Vagina (tissue), 2 donors: ENCODE data around the gene ZNF804B. TPM values are rescaled to one million over a fixed set of nuclear protein-coding genes. Genes with fewer than 3 reads are reported as not detected.

Source experiments
- DNase-seq, 2 donors: peaks; one replicate each; pipeline ENCODE4 v3.0.0-alpha.2; 2017; ENCODE audit errors: extremely low spot score in 2 of 2
- H3K27ac ChIP-seq: fragments of 200-600 bp; sonication (generic); one replicate; pipeline ENCODE4 v1.5.1; 2019
- H3K27me3 ChIP-seq: fragments of 200-600 bp; sonication (generic); one replicate; pipeline ENCODE4 v1.5.1; 2019
- H3K36me3 ChIP-seq, 2 donors: fragments of 200-600 bp; sonication (generic); one replicate each; pipeline ENCODE4 v1.5.1; 2017 to 2019
- H3K4me1 ChIP-seq: fragments of 200-600 bp; sonication (generic); one replicate; pipeline ENCODE4 v1.5.1; 2019
- H3K4me3 ChIP-seq, 2 donors: fragments of 200-600 bp; sonication (generic); 1 replicate in 1 of 2; 2 replicates in 1 of 2; pipeline ENCODE4 v1.5.1; 2016 to 2019
- H3K9me3 ChIP-seq: fragments of 200-600 bp; sonication (generic); one replicate; pipeline ENCODE4 v1.5.1; 2019
- CTCF ChIP-seq, 3 experiments: fragments of 450-650 bp in 2 of 3; fragments of 200-600 bp in 1 of 3; sonication (generic) in 1 of 3; IDR thresholded peaks; one replicate each; pipeline ENCODE4 v1.5.1; 2017 to 2019; ENCODE audit warnings: antibody characterized with exemption in 3 of 3, mild to moderate bottlenecking in 2 of 3, moderate library complexity in 2 of 3
- POLR2A ChIP-seq, 2 donors: fragments of 450-650 bp; IDR thresholded peaks; one replicate each; pipeline ENCODE4 v1.6.1; 2017; ENCODE audit warnings: antibody characterized with exemption in 2 of 2, mild to moderate bottlenecking in 2 of 2, moderate library complexity in 2 of 2
- POLR2AphosphoS5 ChIP-seq, 2 donors: sonication (generic); formaldehyde crosslinking; IDR thresholded peaks; one replicate each; pipeline ENCODE4 v1.9.0; 2017; ENCODE audit warnings: antibody characterized with exemption in 2 of 2, mild to moderate bottlenecking in 2 of 2, low read depth in 1 of 2; ENCODE audit not compliant: insufficient read depth in 1 of 2
- intact Hi-C: fragments of 100-400 bp; cut with DNase I; formaldehyde crosslinking; loops from one replicate; pipeline ENCODE4 v1.15.1; 2023
- total RNA-seq: library from RNA; depleted of rRNA; stranded (reverse); fragments of >200 nt; gene quantifications from one replicate; pipeline ENCODE4 v1.2.3, GENCODE V29; 2016

Gene ZNF804B
- total RNA-seq, 1 donor from 2014 or later: not detected

- H3K27ac ChIP-seq: no peak overlapping the region
- no peaks in the 10 kb centered on the region for H3K36me3 ChIP-seq
- no peak overlapping the region for H3K4me3 ChIP-seq
- DNase-seq: no peak
- TF ChIP-seq POLR2A (IDR thresholded peaks at IDR 0.05) (no peak), POLR2AphosphoS5 (IDR thresholded peaks at IDR 0.05; ENCODE audit: insufficient read depth in 1 of 2, low read depth in 1 of 2) (no peak), CTCF (IDR thresholded peaks at IDR 0.05) (no peak)
- no peaks in the 10 kb centered on the region for H3K4me1 ChIP-seq
- no peaks in the 10 kb centered on the region for H3K9me3 ChIP-seq
- no peaks in the 10 kb centered on the region for H3K27me3 ChIP-seq
- intact Hi-C loops: no loop called here
Measured at GRCh38 chr7:88969167-88969566, 209.7 kb downstream of the ZNF804B start.

GRCh38 chr7:88985295-88985694, 225.8 kb downstream of the ZNF804B start:
- DNase-seq: no peak
- Histone ChIP-seq H3K27me3 (no peaks in the 10 kb centered on the region), H3K9me3 (no peaks in the 10 kb centered on the region), H3K27ac (no peak overlapping the region), H3K4me1 (no peaks in the 10 kb centered on the region), H3K36me3 (no peaks in the 10 kb centered on the region), H3K4me3 (no peak overlapping the region)
- TF ChIP-seq POLR2AphosphoS5 (IDR thresholded peaks at IDR 0.05; ENCODE audit: insufficient read depth in 1 of 2, low read depth in 1 of 2): no peak
- TF ChIP-seq CTCF (IDR thresholded peaks at IDR 0.05): no peak
- intact Hi-C loops: no loop called here

GRCh38 chr7:89001306-89001705, 241.8 kb downstream of the ZNF804B start:
- Histone ChIP-seq H3K4me1 (peaks cover 23% of the 10 kb centered on the region), H3K4me3 (no peak overlapping the region), H3K36me3 (no peaks in the 10 kb centered on the region), H3K27ac (no peak overlapping the region), H3K9me3 (no peaks in the 10 kb centered on the region), H3K27me3 (no peaks in the 10 kb centered on the region)
- DNase-seq: no peak
- intact Hi-C loops: no loop called here
- no peak for TF ChIP-seq POLR2A (IDR thresholded peaks at IDR 0.05)
- TF ChIP-seq POLR2AphosphoS5 (IDR thresholded peaks at IDR 0.05; ENCODE audit: insufficient read depth in 1 of 2, low read depth in 1 of 2): peak in 1 of 2 donors; percentile 86
- no peak for TF ChIP-seq CTCF (IDR thresholded peaks at IDR 0.05)

- H3K9me3 ChIP-seq: no peaks in the 10 kb centered on the region
- no peaks in the 10 kb centered on the region for H3K27me3 ChIP-seq
- TF ChIP-seq CTCF (IDR thresholded peaks at IDR 0.05) (no peak), POLR2A (IDR thresholded peaks at IDR 0.05) (no peak), POLR2AphosphoS5 (IDR thresholded peaks at IDR 0.05; ENCODE audit: insufficient read depth in 1 of 2, low read depth in 1 of 2) (no peak)
- H3K4me1 ChIP-seq: peaks cover 23% of the 10 kb centered on the region
- intact Hi-C loops: no loop called here
- peak overlapping the region; percentile 3 to 7 for H3K4me3 ChIP-seq
- peak overlapping the region; percentile 7 for H3K27ac ChIP-seq
- H3K36me3 ChIP-seq: no peaks in the 10 kb centered on the region
- no peak for DNase-seq
Measured at GRCh38 chr7:89002981-89003956, 243.8 kb downstream of the ZNF804B start.

GRCh38 chr7:89012016-89012415, 252.5 kb downstream of the ZNF804B start:
- H3K27me3 ChIP-seq: no peaks in the 10 kb centered on the region
- no peak overlapping the region for H3K27ac ChIP-seq
- H3K36me3 ChIP-seq: no peaks in the 10 kb centered on the region
- no peaks in the 10 kb centered on the region for H3K9me3 ChIP-seq
- intact Hi-C loops: no loop called here
- TF ChIP-seq POLR2A (IDR thresholded peaks at IDR 0.05): no peak
- no peak overlapping the region for H3K4me3 ChIP-seq
- no peak for DNase-seq
- no peaks in the 10 kb centered on the region for H3K4me1 ChIP-seq
